Gastrocnemius medialis (tissue), 4 donors: ENCODE data around the gene SRCAP. TPM values are rescaled to one million over a fixed set of nuclear protein-coding genes. Genes with fewer than 3 reads are reported as not detected.

ENCODE experiments used
- ATAC-seq, 2 donors: fragments of 150-250 bp; one replicate each; pipeline ENCODE4 v1.9.1; 2016
- DNase-seq, 2 donors: peaks; one replicate each; pipeline ENCODE4 v3.0.0-alpha.2; 2019
- H3K27ac ChIP-seq, 4 donors: fragments of 200-600 bp; sonication (generic); 1 replicate in 1 of 4; 2 replicates in 3 of 4; pipeline ENCODE4 v1.5.1; 2016 to 2018; ENCODE audit warnings: mild to moderate bottlenecking in 2 of 4, moderate library complexity in 1 of 4
- H3K27me3 ChIP-seq, 3 donors: fragments of 200-600 bp; sonication (generic) in 2 of 3; 1 replicate in 1 of 3; 2 replicates in 2 of 3; pipeline versions ENCODE4 v1.5.1 to v1.6.0; 2016 to 2019; ENCODE audit warnings: mild to moderate bottlenecking in 1 of 3, moderate library complexity in 1 of 3
- H3K36me3 ChIP-seq, 2 donors: fragments of 200-600 bp; sonication (generic) in 1 of 2; one replicate each; pipeline ENCODE4 v1.5.1; 2017 to 2018
- H3K4me1 ChIP-seq, 2 donors: fragments of 200-600 bp; sonication (generic) in 1 of 2; one replicate each; pipeline ENCODE4 v1.5.1; 2016 to 2017; ENCODE audit warnings: mild to moderate bottlenecking in 2 of 2
- H3K4me3 ChIP-seq, 4 donors: fragments of 200-600 bp; sonication (generic) in 3 of 4; 1 replicate in 1 of 4; 2 replicates in 3 of 4; pipeline ENCODE4 v1.5.1; 2016 to 2019; ENCODE audit warnings: mild to moderate bottlenecking in 2 of 4
- H3K9me3 ChIP-seq, 3 donors: fragments of 200-600 bp; sonication (generic) in 2 of 3; 1 replicate in 1 of 3; 2 replicates in 2 of 3; pipeline ENCODE4 v1.5.1; 2016 to 2019
- POLR2A ChIP-seq, 2 donors: fragments of 450-650 bp; IDR thresholded peaks; one replicate each; pipeline ENCODE4 v1.6.1; 2017; ENCODE audit warnings: antibody characterized with exemption in 2 of 2, mild to moderate bottlenecking in 2 of 2, moderate library complexity in 2 of 2
- in situ Hi-C, 4 donors: fragments of 200-750 bp; cut with MboI; loops; one replicate each; pipeline versions ENCODE4 v1.15.0 to v1.8.0; 2017; ENCODE audit warnings: low sequenced_read_pairs in 4 of 4
- intact Hi-C: fragments of 100-400 bp; cut with DNase I; formaldehyde crosslinking; loops from one replicate; pipeline ENCODE4 v1.15.1; 2023; ENCODE audit warnings: low total_unique reads
- total RNA-seq, 4 donors: library from RNA; depleted of rRNA; stranded (reverse); fragments of >200 nt; gene quantifications; one replicate each; pipeline versions ENCODE4 v1.1.0 to v1.2.3, GENCODE V29; 2016
- TF ChIP-seq, protein P1 (sequence below), 5 experiments: fragments of 450-650 bp in 3 of 5; fragments of 200-600 bp in 2 of 5; sonication (generic) in 2 of 5; IDR thresholded peaks in 4 of 5; conservative IDR thresholded peaks in 1 of 5; 1 replicate in 4 of 5; 2 replicates in 1 of 5; pipeline ENCODE4 v1.5.1; 2016 to 2019; ENCODE audit warnings: antibody characterized with exemption in 5 of 5, mild to moderate bottlenecking in 3 of 5, moderate library complexity in 3 of 5

Gene SRCAP
- total RNA-seq, 4 donors from 2014 or later = 15.3 to 25.5 (median 21.9) TPM

GRCh38 chr16:30766933-30767284 lies 67.9 kb downstream of the SRCAP start:
- no peaks in the 10 kb centered on the region for H3K9me3 ChIP-seq
- in situ Hi-C loops = no loop called here
- TF ChIP-seq, protein P1, sequence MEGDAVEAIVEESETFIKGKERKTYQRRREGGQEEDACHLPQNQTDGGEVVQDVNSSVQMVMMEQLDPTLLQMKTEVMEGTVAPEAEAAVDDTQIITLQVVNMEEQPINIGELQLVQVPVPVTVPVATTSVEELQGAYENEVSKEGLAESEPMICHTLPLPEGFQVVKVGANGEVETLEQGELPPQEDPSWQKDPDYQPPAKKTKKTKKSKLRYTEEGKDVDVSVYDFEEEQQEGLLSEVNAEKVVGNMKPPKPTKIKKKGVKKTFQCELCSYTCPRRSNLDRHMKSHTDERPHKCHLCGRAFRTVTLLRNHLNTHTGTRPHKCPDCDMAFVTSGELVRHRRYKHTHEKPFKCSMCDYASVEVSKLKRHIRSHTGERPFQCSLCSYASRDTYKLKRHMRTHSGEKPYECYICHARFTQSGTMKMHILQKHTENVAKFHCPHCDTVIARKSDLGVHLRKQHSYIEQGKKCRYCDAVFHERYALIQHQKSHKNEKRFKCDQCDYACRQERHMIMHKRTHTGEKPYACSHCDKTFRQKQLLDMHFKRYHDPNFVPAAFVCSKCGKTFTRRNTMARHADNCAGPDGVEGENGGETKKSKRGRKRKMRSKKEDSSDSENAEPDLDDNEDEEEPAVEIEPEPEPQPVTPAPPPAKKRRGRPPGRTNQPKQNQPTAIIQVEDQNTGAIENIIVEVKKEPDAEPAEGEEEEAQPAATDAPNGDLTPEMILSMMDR (IDR thresholded peaks at IDR 0.05 in 4 of 5, conservative IDR thresholded peaks at IDR 0.05 in 1 of 5) = no peak
- DNase-seq = no peak
- no peaks in the 10 kb centered on the region for H3K27me3 ChIP-seq
- no peak for ATAC-seq
- intact Hi-C loops = no loop called here
- peaks cover under 1 to 89% of the 10 kb centered on the region in 2 donors for H3K36me3 ChIP-seq
- no peak overlapping the region for H3K4me3 ChIP-seq
- H3K4me1 ChIP-seq = peaks cover 12% of the 10 kb centered on the region in 2 donors
- H3K27ac ChIP-seq = no peak overlapping the region

DNA sequence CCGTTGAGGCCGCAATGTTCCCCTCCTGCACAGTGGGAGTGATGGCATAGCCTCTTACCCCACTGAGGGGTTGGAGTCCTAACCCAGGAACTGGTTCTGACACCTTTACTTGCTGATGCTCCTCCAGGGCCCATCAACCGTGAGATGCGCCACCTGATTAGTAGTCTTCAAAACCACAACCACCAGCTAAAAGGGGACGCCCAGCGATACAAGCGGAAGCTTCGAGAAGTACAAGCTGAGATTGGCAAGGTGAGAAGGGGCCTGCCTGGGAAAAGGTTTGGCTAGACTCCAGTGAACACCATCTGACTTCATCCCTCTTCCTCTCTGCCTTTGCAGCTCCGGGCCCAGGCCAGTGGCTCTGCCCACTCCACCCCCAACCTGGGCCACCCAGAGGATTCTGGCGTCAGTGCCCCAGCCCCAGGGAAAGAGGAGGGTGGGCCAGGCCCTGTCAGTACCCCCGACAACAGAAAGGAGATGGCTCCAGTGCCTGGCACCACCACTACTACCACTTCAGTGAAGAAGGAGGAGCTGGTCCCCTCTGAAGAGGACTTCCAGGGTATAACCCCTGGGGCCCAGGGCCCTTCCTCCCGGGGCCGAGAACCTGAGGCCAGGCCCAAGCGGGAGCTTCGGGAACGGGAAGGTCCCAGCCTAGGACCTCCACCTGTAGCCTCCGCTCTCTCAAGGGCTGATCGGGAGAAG lies 68.9 kb downstream of the SRCAP start:
- no peak overlapping the region for H3K27ac ChIP-seq
- ATAC-seq = no peak
- DNase-seq = no peak

GRCh38 chr16:30768583-30769181 lies 69.7 kb downstream of the SRCAP start:
- no peaks in the 10 kb centered on the region for H3K9me3 ChIP-seq
- peak in 1 of 2 donors; percentile 5 for DNase-seq
- intact Hi-C loops = no loop called here
- no peak overlapping the region for H3K4me3 ChIP-seq
- H3K27ac ChIP-seq = no peak overlapping the region
- H3K27me3 ChIP-seq = no peaks in the 10 kb centered on the region
- no peak for ATAC-seq
- peaks cover 4 to 100% of the 10 kb centered on the region in 2 donors for H3K36me3 ChIP-seq
- TF ChIP-seq, protein P1 (IDR thresholded peaks at IDR 0.05 in 4 of 5, conservative IDR thresholded peaks at IDR 0.05 in 1 of 5) = no peak
- no peak for TF ChIP-seq POLR2A (IDR thresholded peaks at IDR 0.05)
- in situ Hi-C loops = no loop called here
- peaks cover under 1 to 2% of the 10 kb centered on the region in 2 donors for H3K4me1 ChIP-seq

More for the DNA sequence above, 68.9 kb downstream of the SRCAP start:
- Histone ChIP-seq H3K4me3 (no peak overlapping the region), H3K9me3 (no peaks in the 10 kb centered on the region), H3K36me3 (peaks cover 4 to 99% of the 10 kb centered on the region in 2 donors), H3K27me3 (no peaks in the 10 kb centered on the region), H3K4me1 (peaks cover 8 to 9% of the 10 kb centered on the region in 2 donors)
- intact Hi-C loops = no loop called here
- TF ChIP-seq, protein P1 (IDR thresholded peaks at IDR 0.05 in 4 of 5, conservative IDR thresholded peaks at IDR 0.05 in 1 of 5) = no peak
- no peak for TF ChIP-seq POLR2A (IDR thresholded peaks at IDR 0.05)
- in situ Hi-C loops = no loop called here

DNA sequence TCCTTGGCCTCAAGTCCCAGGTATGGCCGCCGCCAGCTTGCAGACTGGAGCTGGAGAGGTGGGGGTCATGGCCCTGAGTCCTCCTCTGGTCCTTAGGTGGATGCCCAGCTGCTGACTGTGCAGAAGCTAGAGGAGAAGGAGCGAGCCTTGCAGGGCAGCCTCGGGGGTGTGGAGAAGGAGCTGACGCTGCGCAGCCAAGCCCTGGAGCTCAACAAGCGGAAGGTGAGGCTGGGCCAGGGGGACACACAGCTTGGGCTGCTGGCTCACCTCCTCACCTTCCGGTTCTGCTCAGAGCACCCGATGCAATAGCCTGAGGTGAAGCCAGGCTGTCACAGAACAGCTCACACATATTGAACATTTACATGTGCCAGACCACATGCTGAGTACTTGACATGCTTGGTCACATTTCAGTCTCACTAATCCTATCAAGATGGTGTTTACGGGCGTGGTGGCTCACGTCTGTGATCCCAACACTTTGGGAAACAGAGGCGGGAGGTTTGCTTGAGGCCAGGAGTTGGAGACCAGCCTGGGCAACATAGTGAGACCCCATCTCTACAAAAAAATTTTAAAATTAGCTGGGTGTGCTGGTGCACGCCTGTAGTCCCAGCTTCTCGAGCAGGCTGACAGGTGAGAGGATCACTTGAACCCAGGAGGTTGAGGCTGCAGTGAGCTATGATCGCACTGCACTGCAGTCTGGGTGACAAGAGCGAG lies 70.6 kb downstream of the SRCAP start:
- DNase-seq = no peak
- no peak overlapping the region for H3K27ac ChIP-seq
- no peak for ATAC-seq
- peaks cover 4 to 95% of the 10 kb centered on the region in 2 donors for H3K36me3 ChIP-seq
- H3K27me3 ChIP-seq = no peaks in the 10 kb centered on the region
- H3K4me1 ChIP-seq = peaks cover 0 to 5% of the 10 kb centered on the region in 2 donors
- intact Hi-C loops (no loop called here), in situ Hi-C loops (no loop called here)
- no peak overlapping the region for H3K4me3 ChIP-seq
- no peaks in the 10 kb centered on the region for H3K9me3 ChIP-seq
- TF ChIP-seq, protein P1 (IDR thresholded peaks at IDR 0.05 in 4 of 5, conservative IDR thresholded peaks at IDR 0.05 in 1 of 5) = no peak
- no peak for TF ChIP-seq POLR2A (IDR thresholded peaks at IDR 0.05)
